Left ventricle myocardium inferior (tissue), 1 donor: ENCODE data around the gene ZC3H8. TPM values are rescaled to one million over a fixed set of nuclear protein-coding genes. Genes with fewer than 3 reads are reported as not detected.

Experiments
- DNase-seq: peaks from one replicate; pipeline ENCODE4 v3.0.0-alpha.2; 2020
- H3K27ac ChIP-seq: fragments of 200-600 bp; replicated peaks from 2 replicates; pipeline ENCODE4 v1.8.0; 2021
- H3K27me3 ChIP-seq: fragments of 200-600 bp; 2 replicates; pipeline ENCODE4 v1.8.0; 2021; ENCODE audit warnings: low read depth
- H3K36me3 ChIP-seq: fragments of 200-600 bp; 2 replicates; pipeline ENCODE4 v1.8.0; 2021
- H3K4me1 ChIP-seq: fragments of 200-600 bp; 2 replicates; pipeline ENCODE4 v1.8.0; 2021
- H3K4me3 ChIP-seq: fragments of 200-600 bp; 2 replicates; pipeline ENCODE4 v1.8.0; 2021; ENCODE audit warnings: mild to moderate bottlenecking, moderate library complexity
- H3K9me3 ChIP-seq: fragments of 200-600 bp; replicated peaks from 2 replicates; pipeline ENCODE4 v1.8.0; 2021
- intact Hi-C: fragments of 100-400 bp; cut with micrococcal nuclease; formaldehyde crosslinking; loops from one replicate; pipeline ENCODE4 v1.11.0; 2022
- total RNA-seq: library from RNA; stranded (reverse); fragmentation: NEBNext Ultra II Directional; extraction: Animal tissue kit (Norgen Biotek cat#: 25700); gene quantifications from one replicate; pipeline ENCODE4 v1.2.1, GENCODE V29; 2021
- TF ChIP-seq, protein P1 (sequence below): fragments of 200-600 bp; IDR thresholded peaks from 2 replicates; pipeline ENCODE4 v1.8.0; 2021; ENCODE audit warnings: antibody characterized with exemption, mild to moderate bottlenecking, borderline replicate concordance
- donor health status: DM: no; HTN: yes; CAD: no; lungs with severe emphysema.

The ZC3H8 gene
- total RNA-seq, 1 donor from 2014 or later = 15.2 TPM

GRCh38 chr2:112257575-112257974, 2.7 kb upstream of the ZC3H8 start:
- Histone ChIP-seq H3K4me3 (no peak overlapping the region), H3K27me3 (no peaks in the 10 kb centered on the region), H3K9me3 (no peaks in the 10 kb centered on the region), H3K27ac (no peak overlapping the region), H3K4me1 (peaks cover 28% of the 10 kb centered on the region), H3K36me3 (no peaks in the 10 kb centered on the region)
- TF ChIP-seq, protein P1, sequence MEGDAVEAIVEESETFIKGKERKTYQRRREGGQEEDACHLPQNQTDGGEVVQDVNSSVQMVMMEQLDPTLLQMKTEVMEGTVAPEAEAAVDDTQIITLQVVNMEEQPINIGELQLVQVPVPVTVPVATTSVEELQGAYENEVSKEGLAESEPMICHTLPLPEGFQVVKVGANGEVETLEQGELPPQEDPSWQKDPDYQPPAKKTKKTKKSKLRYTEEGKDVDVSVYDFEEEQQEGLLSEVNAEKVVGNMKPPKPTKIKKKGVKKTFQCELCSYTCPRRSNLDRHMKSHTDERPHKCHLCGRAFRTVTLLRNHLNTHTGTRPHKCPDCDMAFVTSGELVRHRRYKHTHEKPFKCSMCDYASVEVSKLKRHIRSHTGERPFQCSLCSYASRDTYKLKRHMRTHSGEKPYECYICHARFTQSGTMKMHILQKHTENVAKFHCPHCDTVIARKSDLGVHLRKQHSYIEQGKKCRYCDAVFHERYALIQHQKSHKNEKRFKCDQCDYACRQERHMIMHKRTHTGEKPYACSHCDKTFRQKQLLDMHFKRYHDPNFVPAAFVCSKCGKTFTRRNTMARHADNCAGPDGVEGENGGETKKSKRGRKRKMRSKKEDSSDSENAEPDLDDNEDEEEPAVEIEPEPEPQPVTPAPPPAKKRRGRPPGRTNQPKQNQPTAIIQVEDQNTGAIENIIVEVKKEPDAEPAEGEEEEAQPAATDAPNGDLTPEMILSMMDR = no peak
- no peak for DNase-seq
- intact Hi-C loops = no loop called here

DNA sequence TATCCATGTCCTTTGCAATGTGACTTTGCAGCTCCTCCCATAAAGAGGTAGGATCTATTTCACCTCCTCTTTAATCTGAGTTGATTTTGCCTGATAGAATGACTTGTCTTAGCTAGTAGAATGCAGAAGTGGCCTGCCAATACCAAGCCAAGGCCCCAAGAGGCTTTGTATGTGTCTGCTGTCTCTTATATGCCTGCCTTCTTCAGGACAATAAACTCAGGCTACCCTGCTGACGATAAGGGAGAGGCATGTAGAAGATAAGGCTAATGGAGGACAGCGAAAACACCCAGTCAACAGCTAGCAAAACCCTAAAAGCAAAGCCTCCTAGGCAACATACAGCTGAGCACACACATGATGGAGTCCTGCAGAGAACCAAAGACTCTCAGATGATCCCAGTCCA, 1.8 kb upstream of the ZC3H8 start:
- intact Hi-C loops = no loop called here
- TF ChIP-seq, protein P1 = no peak

GRCh38 chr2:112255875-112256274, 1.0 kb upstream of the ZC3H8 start:
- H3K9me3 ChIP-seq = no peaks in the 10 kb centered on the region
- no peaks in the 10 kb centered on the region for H3K27me3 ChIP-seq
- H3K36me3 ChIP-seq = no peaks in the 10 kb centered on the region
- DNase-seq = no peak
- no peak overlapping the region for H3K4me3 ChIP-seq
- intact Hi-C loops = no loop called here
- TF ChIP-seq, protein P1 = no peak
- no peak overlapping the region for H3K27ac ChIP-seq
- peaks cover 32% of the 10 kb centered on the region for H3K4me1 ChIP-seq

More for the DNA sequence above, 1.8 kb upstream of the ZC3H8 start:
- no peak for DNase-seq
- no peaks in the 10 kb centered on the region for H3K27me3 ChIP-seq
- H3K36me3 ChIP-seq = no peaks in the 10 kb centered on the region
- H3K9me3 ChIP-seq = no peaks in the 10 kb centered on the region
- H3K4me1 ChIP-seq = peaks cover 32% of the 10 kb centered on the region
- H3K27ac ChIP-seq = no peak overlapping the region
- no peak overlapping the region for H3K4me3 ChIP-seq

DNA sequence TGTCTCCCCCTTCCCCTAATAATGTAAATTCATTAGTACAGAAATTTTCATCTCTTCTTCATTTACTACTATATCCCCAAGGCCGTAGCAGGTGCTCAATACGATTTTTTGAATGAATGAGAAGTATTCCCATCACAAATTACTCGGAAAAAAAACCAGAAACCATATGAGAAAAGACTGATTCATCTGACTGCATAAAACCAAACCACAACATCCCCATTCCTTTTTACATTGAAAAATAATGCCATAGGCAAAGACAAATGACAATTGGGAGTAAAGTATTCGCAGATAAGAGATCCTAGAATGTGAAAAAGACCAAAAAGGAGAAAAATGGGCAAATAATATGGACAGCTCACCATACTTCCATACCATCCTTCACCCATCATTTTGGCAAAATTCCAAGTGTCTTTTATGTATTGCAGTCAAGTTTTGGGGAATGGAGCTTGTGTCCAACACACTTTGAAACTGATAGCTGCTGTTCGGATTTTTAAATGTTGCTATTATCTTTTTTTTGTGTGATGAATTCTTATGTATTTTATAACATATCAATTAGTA, 1.5 kb downstream of the ZC3H8 start:
- intact Hi-C loops = no loop called here
- H3K27ac ChIP-seq = no peak overlapping the region
- H3K9me3 ChIP-seq = no peaks in the 10 kb centered on the region
- TF ChIP-seq, protein P1 = no peak
- DNase-seq = no peak
- peak overlapping the region; percentile 81 for H3K4me3 ChIP-seq
- H3K4me1 ChIP-seq = peaks cover 32% of the 10 kb centered on the region
- H3K27me3 ChIP-seq = no peaks in the 10 kb centered on the region
- H3K36me3 ChIP-seq = peaks cover 14% of the 10 kb centered on the region

DNA sequence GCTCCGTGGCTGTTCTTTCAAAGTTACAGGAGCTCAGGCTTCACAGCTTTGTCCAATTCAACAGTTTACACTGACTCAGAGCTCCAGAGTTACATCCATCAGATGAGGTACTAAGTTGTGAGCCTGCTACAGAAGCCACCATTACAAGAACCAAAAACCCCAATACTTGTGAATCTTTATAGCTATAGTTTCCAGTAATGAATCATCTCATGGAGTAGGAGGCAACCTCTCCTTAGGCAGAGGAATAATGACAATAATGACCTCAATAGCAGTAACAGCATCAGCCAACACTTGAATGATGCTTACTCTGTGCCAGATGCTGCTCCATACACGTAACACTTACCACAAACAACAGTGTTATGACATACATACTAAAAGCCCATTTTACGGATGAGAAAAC, 3.6 kb downstream of the ZC3H8 start:
- Histone ChIP-seq H3K27me3 (no peaks in the 10 kb centered on the region), H3K4me1 (peaks cover 32% of the 10 kb centered on the region), H3K4me3 (no peak overlapping the region), H3K27ac (no peak overlapping the region), H3K9me3 (no peaks in the 10 kb centered on the region), H3K36me3 (peaks cover 34% of the 10 kb centered on the region)
- intact Hi-C loops = no loop called here
- DNase-seq = no peak
- TF ChIP-seq, protein P1 = no peak
